Prostate gland (tissue), 2 donors: ENCODE measurements around the gene SRP54. TPM values are rescaled to one million over a fixed set of nuclear protein-coding genes. Genes with fewer than 3 reads are reported as not detected.

Experiments
- DNase-seq: peaks from one replicate; pipeline ENCODE4 v3.0.0-alpha.2; 2019; ENCODE audit warnings: low spot score
- H3K27ac ChIP-seq, 2 donors: fragments of 200-600 bp; sonication (generic); 2 replicates each; pipeline ENCODE4 v1.5.1; 2017 to 2019
- H3K27me3 ChIP-seq: fragments of 200-600 bp; sonication (generic); replicated peaks from 2 replicates; pipeline ENCODE4 v1.5.1; 2019; ENCODE audit not compliant: insufficient read depth
- H3K36me3 ChIP-seq, 2 donors: fragments of 200-600 bp; sonication (generic); 1 replicate in 1 of 2; 2 replicates in 1 of 2; pipeline versions ENCODE4 v1.5.1 to v1.8.1; 2017 to 2019
- H3K4me1 ChIP-seq: fragments of 200-600 bp; sonication (generic); replicated peaks from 2 replicates; pipeline ENCODE4 v1.5.1; 2019
- H3K4me3 ChIP-seq, 2 donors: fragments of 200-600 bp; sonication (generic); 2 replicates each; pipeline ENCODE4 v1.5.1; 2017 to 2019
- H3K9me3 ChIP-seq: fragments of 200-600 bp; sonication (generic); 2 replicates; pipeline ENCODE4 v1.5.1; 2017
- POLR2A ChIP-seq: fragments of 450-650 bp; IDR thresholded peaks from one replicate; pipeline ENCODE4 v1.6.1; 2016; ENCODE audit warnings: antibody characterized with exemption, mild to moderate bottlenecking
- POLR2AphosphoS5 ChIP-seq: sonication (generic); formaldehyde crosslinking; IDR thresholded peaks from one replicate; pipeline ENCODE4 v1.6.1; 2017; ENCODE audit warnings: antibody characterized with exemption
- WGBS: methylation state at CpG from one replicate; pipeline ENCODE4 v1.1.5; 2018; 5-methylcytosine and 5-hydroxymethylcytosine counted together
- intact Hi-C: fragments of 100-400 bp; cut with DNase I; formaldehyde crosslinking; loops from one replicate; pipeline ENCODE4 v1.14.2; 2022
- total RNA-seq, 2 donors: library from RNA; depleted of rRNA; stranded (reverse); fragments of >200 nt; gene quantifications; one replicate each; pipeline ENCODE4 v1.1.0, GENCODE V29; 2016
- TF ChIP-seq, protein P1 (sequence below), 4 experiments: fragments of 200-600 bp in 2 of 4; fragments of 450-650 bp in 2 of 4; sonication (generic) in 2 of 4; IDR thresholded peaks; 1 replicate in 3 of 4; 2 replicates in 1 of 4; pipeline ENCODE4 v1.5.1; 2016 to 2019; ENCODE audit warnings: antibody characterized with exemption in 4 of 4, mild to moderate bottlenecking in 2 of 4, moderate library complexity in 2 of 4

SRP54 gene
- total RNA-seq, 2 donors from 2014 or later = 54.9 to 70.0 TPM

DNA sequence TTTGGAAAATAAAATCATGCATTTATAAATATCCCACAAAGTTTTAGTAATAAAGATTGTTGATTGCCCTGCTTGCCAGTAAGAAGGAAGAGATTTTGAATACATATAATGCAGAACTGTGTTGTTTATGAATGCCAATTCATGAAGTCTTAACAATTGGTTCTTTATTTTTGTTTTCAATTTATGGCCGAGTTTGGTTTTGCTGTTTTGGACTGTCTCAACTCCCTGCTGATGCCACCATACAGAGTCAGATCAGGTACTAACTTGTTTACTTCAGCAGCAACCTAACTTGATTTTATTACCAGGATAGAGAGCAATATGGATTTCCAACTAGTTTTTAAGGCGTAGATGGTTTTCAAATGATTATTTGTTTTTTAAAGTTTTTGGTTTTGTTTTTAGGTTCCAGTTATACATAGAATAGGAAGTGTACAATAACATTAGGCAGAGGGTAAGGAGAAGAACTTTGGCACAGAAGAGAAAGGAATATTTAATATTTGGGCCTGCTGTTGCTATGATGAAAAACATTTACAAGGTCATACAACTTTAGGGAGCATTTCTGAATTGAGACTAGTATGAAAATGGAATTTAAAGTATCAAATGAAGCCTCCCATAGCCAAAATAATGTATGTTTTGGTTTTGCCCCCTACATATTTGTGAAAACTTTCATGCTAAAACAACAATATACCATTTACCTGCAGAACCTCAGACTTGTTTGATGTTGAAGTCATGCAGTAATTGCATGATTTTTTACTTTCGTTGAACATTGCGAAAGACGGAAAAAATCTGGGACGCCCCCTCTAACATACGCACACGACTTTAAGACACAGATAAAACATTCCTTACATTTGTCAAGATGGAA is 62.4 kb downstream of the SRP54 start:
- no peak for DNase-seq
- TF ChIP-seq POLR2AphosphoS5 = no peak
- TF ChIP-seq, protein P1, sequence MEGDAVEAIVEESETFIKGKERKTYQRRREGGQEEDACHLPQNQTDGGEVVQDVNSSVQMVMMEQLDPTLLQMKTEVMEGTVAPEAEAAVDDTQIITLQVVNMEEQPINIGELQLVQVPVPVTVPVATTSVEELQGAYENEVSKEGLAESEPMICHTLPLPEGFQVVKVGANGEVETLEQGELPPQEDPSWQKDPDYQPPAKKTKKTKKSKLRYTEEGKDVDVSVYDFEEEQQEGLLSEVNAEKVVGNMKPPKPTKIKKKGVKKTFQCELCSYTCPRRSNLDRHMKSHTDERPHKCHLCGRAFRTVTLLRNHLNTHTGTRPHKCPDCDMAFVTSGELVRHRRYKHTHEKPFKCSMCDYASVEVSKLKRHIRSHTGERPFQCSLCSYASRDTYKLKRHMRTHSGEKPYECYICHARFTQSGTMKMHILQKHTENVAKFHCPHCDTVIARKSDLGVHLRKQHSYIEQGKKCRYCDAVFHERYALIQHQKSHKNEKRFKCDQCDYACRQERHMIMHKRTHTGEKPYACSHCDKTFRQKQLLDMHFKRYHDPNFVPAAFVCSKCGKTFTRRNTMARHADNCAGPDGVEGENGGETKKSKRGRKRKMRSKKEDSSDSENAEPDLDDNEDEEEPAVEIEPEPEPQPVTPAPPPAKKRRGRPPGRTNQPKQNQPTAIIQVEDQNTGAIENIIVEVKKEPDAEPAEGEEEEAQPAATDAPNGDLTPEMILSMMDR (IDR thresholded peaks at IDR 0.05) = no peak
- no peaks in the 10 kb centered on the region for H3K27me3 ChIP-seq
- WGBS = 19% methylated on average over 8 of the region's 8 CpGs
- H3K9me3 ChIP-seq = no peaks in the 10 kb centered on the region
- no peaks in the 10 kb centered on the region for H3K36me3 ChIP-seq
- H3K4me1 ChIP-seq = no peaks in the 10 kb centered on the region
- H3K4me3 ChIP-seq = peak overlapping the region; percentile 74 to 92
- intact Hi-C loops = loop anchor here (5.0 kb wide), 3 partner anchors 63 to 583 kb away; partner anchors contain the start of genes PPP2R3C, PRORP, SPTSSA and SRP54
- peak overlapping the region; percentile 98 to 100 for H3K27ac ChIP-seq

DNA sequence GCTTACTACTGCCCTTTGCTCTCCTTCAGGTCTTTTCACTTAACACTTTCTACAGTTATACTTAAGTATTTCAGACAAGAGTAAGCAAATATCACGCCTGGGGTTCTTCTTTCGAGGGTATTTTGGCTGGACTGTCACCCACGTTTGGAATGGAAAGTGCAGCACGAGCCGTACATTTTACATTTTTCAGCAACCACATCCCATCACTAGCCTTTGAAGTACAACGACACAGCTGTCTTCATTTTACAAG is 62.9 kb downstream of the SRP54 start:
- Histone ChIP-seq H3K4me3 (peak overlapping the region; percentile 74 to 92), H3K36me3 (no peaks in the 10 kb centered on the region), H3K27ac (peak overlapping the region; percentile 98 to 100), H3K9me3 (no peaks in the 10 kb centered on the region), H3K4me1 (no peaks in the 10 kb centered on the region), H3K27me3 (no peaks in the 10 kb centered on the region)
- DNase-seq = no peak
- TF ChIP-seq, protein P1 (IDR thresholded peaks at IDR 0.05) = no peak
- TF ChIP-seq POLR2AphosphoS5 (no peak), POLR2A (no peak)
- intact Hi-C loops = loop anchor here (2.0 to 5.0 kb wide), 4 partner anchors 63 to 583 kb away; partner anchors contain the start of genes NFKBIA, PPP2R3C, PRORP and SPTSSA
- 0% methylated on average over 6 of the region's 6 CpGs for WGBS

DNA sequence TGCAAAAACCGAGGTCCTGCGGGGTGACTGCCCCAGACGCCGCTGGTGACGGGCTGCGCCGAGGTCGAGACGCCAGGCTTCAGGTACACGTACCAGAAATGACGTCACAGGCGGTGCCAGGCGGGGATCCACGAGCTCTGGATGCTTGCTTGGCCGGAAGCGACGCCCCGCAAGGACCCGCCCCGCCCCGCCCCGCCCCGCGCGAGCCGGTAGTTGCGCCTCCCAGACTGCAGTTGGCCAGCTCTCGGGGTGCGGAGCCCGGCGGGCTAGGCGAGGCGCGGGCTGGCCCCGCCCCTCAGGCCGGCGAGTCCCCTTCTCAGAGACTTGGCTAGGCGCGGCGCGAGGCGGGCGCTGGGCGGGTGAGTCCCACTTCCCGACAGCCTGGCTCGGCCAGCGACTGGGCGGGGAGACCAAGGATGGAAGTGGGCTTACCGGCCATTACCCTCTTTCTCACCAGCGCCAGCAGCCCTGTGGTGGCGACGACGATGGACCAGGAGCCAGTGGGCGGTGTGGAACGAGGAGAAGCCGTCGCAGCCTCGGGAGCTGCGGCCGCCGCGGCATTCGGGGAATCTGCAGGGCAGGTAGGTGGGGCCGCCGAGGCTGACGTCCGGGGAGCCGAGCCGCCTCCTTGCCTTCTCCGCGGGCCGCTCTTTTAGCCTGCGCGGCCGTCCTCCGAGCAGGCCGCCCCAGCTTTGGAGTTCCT is 63.4 kb downstream of the SRP54 start, which contains the start of gene FAM177A1:
FAM177A1 (plus strand) TSS at position 225 of the 703 bp plus-strand sequence; CDS start at position 417, 192 bp downstream.
- Histone ChIP-seq H3K4me3 (peak within 1 kb of the TSS; percentile 74 to 92), H3K36me3 (no peaks in the 10 kb centered on the region), H3K27ac (peak within 1 kb of the TSS; percentile 98 to 100), H3K4me1 (no peaks in the 10 kb centered on the region), H3K9me3 (no peaks in the 10 kb centered on the region), H3K27me3 (no peaks in the 10 kb centered on the region)
- intact Hi-C loops = loop anchor here (2.0 to 5.0 kb wide), 4 partner anchors 64 to 584 kb away; partner anchors contain the start of genes NFKBIA, PPP2R3C, PRORP and SPTSSA
- peak; percentile 99 for DNase-seq
- peak; percentile 96 for TF ChIP-seq POLR2A
- TF ChIP-seq, protein P1 (IDR thresholded peaks at IDR 0.05) = peak in 2 of 4 experiments; percentile 24 to 53
- peak; percentile 89 for TF ChIP-seq POLR2AphosphoS5
- 0% methylated on average over 38 of the region's 77 CpGs for WGBS

DNA sequence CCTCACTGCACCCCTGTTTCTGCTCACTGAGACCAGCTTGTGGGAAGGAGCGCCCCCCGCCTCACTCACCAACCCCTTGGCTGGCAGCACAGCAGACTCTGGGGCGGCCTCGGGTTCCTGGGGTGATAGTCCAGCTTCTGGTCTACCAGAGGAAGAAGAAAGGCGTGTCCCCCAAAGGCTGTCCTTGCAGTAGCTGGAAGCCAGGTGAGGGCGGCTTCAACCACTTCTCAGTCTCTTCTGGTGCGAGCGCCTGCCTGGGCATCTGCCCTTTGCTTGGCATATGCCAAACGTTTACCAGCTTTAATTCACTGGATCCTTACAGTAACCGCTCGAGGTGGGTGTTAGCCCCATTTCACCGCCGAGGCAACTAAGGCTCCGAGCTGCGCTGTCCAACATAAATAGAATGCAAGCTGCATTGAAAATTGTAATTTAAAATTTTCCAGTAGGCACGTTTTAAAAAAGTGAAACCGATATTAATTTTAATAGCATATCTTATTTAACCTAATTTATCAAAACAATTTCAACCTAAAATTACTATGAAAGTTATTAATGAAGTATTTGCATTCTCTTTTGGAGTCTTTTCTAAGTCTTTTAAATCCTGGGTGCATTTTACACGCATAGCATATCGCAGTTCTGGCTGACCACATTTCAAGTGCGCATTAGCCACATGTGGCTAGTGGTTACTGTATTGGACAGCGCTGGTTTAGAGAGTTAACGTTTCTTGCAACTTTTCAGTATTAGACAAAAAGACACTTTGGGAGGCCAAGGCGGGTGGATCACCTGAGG is 64.2 kb downstream of the SRP54 start:
- H3K27ac ChIP-seq = peak overlapping the region; percentile 98 to 100
- no peaks in the 10 kb centered on the region for H3K27me3 ChIP-seq
- peak; percentile 51 for DNase-seq
- intact Hi-C loops = loop anchor here (2.0 to 5.0 kb wide), 4 partner anchors 65 to 585 kb away; partner anchors contain the start of genes NFKBIA, PPP2R3C, PRORP and SPTSSA
- no peaks in the 10 kb centered on the region for H3K36me3 ChIP-seq
- peak overlapping the region; percentile 74 to 92 for H3K4me3 ChIP-seq
- 26% methylated on average over 23 of the region's 23 CpGs for WGBS
- no peak for TF ChIP-seq POLR2AphosphoS5
- TF ChIP-seq, protein P1 (IDR thresholded peaks at IDR 0.05) = peak in 1 of 4 experiments; percentile 19
- no peak for TF ChIP-seq POLR2A
- no peaks in the 10 kb centered on the region for H3K4me1 ChIP-seq
- H3K9me3 ChIP-seq = no peaks in the 10 kb centered on the region
